Calu3 (cell line): ENCODE results near the gene CFAP68. TPM values are rescaled to one million over a fixed set of nuclear protein-coding genes. Genes with fewer than 3 reads are reported as not detected.

Experiments used
- BruUV-seq: library from RNA; stranded (reverse); fragments of 400-500 nt; replicated peaks from 2 replicates; lab custom pipeline; 2021; lab: Mats Ljungman, UMichigan
- CTCF ChIA-PET: fragments of 300-600 bp; sonication (Branson Sonifier 250); formaldehyde crosslinking; loops from one replicate; lab custom pipeline; 2022; ENCODE audit warnings: antibody characterized with exemption; lab: Charles Lee
- DNase-seq: peaks from one replicate; pipeline ENCODE4 v3.0.0; 2022
- H3K27ac Mint-ChIP-seq: one replicate; pipeline ENCODE4 v1.8.0; 2022; ENCODE audit warnings: mixed read lengths; ENCODE audit not compliant: unreplicated experiment
- H3K27me3 Mint-ChIP-seq: one replicate; pipeline ENCODE4 v1.8.0; 2022; ENCODE audit warnings: mixed read lengths; ENCODE audit not compliant: unreplicated experiment
- H3K36me3 Mint-ChIP-seq: one replicate; pipeline ENCODE4 v1.8.0; 2022; ENCODE audit warnings: mild to moderate bottlenecking, moderate library complexity, mixed read lengths; ENCODE audit not compliant: insufficient read depth, unreplicated experiment
- H3K4me1 Mint-ChIP-seq: one replicate; pipeline ENCODE4 v1.8.0; 2022; ENCODE audit warnings: mild to moderate bottlenecking, low read depth, mixed read lengths; ENCODE audit not compliant: unreplicated experiment
- H3K4me3 Mint-ChIP-seq: one replicate; pipeline ENCODE4 v1.8.0; 2022; ENCODE audit warnings: mild to moderate bottlenecking, low read depth, moderate library complexity, mixed read lengths; ENCODE audit not compliant: unreplicated experiment
- H3K9me3 Mint-ChIP-seq: one replicate; pipeline ENCODE4 v1.8.0; 2022; ENCODE audit warnings: low read depth, mixed read lengths; ENCODE audit not compliant: unreplicated experiment
- intact Hi-C: fragments of 100-400 bp; cut with micrococcal nuclease; formaldehyde crosslinking; loops from one replicate; pipeline ENCODE4 v1.10.0; 2022; ENCODE audit not compliant: unreplicated experiment
- total RNA-seq: library from RNA; stranded (reverse); gene quantifications from 2 replicates; pipeline ENCODE4 v1.2.3, GENCODE V29; 2022
- TF ChIP-seq, protein P1 (sequence below): fragments of 200-600 bp; IDR thresholded peaks from one replicate; pipeline ENCODE4 v1.8.0; 2022; ENCODE audit warnings: antibody characterized with exemption; ENCODE audit not compliant: unreplicated experiment

The CFAP68 gene
- total RNA-seq, 1 experiment from 2014 or later: 28.1 TPM

DNA sequence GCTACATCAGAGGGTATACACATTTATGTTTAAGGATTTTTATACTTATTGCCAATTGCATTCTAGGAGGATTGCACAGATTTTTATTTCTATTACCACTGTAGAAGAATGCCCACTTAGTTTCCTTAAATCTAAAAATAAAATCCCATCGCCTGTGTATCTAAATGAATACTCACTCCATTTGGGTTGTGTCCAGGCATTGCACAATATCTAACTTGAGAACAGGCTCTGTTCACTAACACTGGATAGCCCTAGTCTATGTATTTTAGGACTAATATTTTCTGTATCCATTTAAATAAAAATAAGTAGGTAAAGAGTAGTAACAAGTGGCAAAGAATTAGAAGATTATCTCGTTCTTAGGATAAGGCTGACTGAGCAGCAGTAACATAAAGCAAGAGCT is 43.5 kb downstream of the CFAP68 start:
- intact Hi-C loops: no loop called here
- CTCF ChIA-PET: no interaction called here
- no peaks in the 10 kb centered on the region for H3K27me3 Mint-ChIP-seq
- H3K4me1 Mint-ChIP-seq: peaks cover 23% of the 10 kb centered on the region
- H3K4me3 Mint-ChIP-seq: no peak overlapping the region
- TF ChIP-seq, protein P1, sequence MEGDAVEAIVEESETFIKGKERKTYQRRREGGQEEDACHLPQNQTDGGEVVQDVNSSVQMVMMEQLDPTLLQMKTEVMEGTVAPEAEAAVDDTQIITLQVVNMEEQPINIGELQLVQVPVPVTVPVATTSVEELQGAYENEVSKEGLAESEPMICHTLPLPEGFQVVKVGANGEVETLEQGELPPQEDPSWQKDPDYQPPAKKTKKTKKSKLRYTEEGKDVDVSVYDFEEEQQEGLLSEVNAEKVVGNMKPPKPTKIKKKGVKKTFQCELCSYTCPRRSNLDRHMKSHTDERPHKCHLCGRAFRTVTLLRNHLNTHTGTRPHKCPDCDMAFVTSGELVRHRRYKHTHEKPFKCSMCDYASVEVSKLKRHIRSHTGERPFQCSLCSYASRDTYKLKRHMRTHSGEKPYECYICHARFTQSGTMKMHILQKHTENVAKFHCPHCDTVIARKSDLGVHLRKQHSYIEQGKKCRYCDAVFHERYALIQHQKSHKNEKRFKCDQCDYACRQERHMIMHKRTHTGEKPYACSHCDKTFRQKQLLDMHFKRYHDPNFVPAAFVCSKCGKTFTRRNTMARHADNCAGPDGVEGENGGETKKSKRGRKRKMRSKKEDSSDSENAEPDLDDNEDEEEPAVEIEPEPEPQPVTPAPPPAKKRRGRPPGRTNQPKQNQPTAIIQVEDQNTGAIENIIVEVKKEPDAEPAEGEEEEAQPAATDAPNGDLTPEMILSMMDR: no peak
- H3K9me3 Mint-ChIP-seq: no peaks in the 10 kb centered on the region
- no TSS peak for BruUV-seq
- peaks cover 19% of the 10 kb centered on the region for H3K36me3 Mint-ChIP-seq
- no peak for DNase-seq
- peak overlapping the region; percentile 52 for H3K27ac Mint-ChIP-seq

DNA sequence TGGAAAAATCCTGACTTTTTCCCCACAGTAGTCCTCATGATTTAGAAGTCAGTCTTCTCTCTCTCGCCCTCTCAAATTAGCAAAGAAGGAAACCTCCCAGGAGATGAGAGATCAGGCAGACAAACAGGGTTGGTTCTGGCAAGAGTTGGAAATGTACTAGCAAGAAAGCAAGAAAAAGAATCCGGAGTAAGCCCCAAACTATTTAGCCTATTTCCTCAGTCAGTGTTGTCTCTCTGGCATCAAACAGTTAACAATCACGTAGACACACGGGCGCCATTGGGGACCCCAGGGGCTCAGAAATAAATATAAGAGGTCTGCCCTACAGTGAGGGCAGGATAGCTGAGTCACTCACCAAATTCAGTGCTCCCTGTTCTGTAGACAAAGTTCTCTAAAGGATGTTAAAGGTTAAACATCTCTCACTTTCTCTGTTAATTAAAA is 44.0 kb downstream of the CFAP68 start:
- Mint-ChIP-seq H3K4me1 (peaks cover 23% of the 10 kb centered on the region), H3K4me3 (no peak overlapping the region)

DNA sequence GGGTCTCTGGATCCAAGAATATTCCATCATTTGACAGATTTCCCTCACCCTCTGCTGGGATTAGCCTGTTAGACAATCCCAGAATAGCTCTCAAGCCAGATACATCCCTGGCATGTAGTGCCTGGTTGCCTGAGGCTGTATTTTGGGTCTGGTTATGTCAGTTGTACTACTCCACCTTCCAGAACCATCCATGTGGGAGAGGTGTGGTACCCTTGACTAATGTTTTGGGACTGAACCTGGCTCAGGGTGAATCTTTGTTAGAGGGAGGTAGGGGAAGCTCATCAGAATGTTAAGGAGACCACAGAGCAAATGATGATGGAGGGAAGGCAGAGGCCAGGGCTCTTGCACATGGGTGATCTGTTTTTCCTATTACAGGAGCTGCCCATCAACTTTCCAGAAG is 44.6 kb downstream of the CFAP68 start:
- intact Hi-C loops: no loop called here
- H3K4me3 Mint-ChIP-seq: no peak overlapping the region
- H3K27ac Mint-ChIP-seq: peak overlapping the region; percentile 52
- peaks cover 14% of the 10 kb centered on the region for H3K36me3 Mint-ChIP-seq
- H3K4me1 Mint-ChIP-seq: peaks cover 23% of the 10 kb centered on the region
- no peak for DNase-seq
- TF ChIP-seq, protein P1: no peak
- no peaks in the 10 kb centered on the region for H3K27me3 Mint-ChIP-seq
- BruUV-seq: no TSS peak
- H3K9me3 Mint-ChIP-seq: no peaks in the 10 kb centered on the region
- CTCF ChIA-PET: no interaction called here

More for the DNA sequence above, 44.0 kb downstream of the CFAP68 start:
- no TSS peak for BruUV-seq
- peak overlapping the region; percentile 52 for H3K27ac Mint-ChIP-seq
- peaks cover 19% of the 10 kb centered on the region for H3K36me3 Mint-ChIP-seq
- TF ChIP-seq, protein P1: no peak
- no peak for DNase-seq
- intact Hi-C loops: no loop called here
- CTCF ChIA-PET: no interaction called here
- no peaks in the 10 kb centered on the region for H3K9me3 Mint-ChIP-seq
- H3K27me3 Mint-ChIP-seq: no peaks in the 10 kb centered on the region

DNA sequence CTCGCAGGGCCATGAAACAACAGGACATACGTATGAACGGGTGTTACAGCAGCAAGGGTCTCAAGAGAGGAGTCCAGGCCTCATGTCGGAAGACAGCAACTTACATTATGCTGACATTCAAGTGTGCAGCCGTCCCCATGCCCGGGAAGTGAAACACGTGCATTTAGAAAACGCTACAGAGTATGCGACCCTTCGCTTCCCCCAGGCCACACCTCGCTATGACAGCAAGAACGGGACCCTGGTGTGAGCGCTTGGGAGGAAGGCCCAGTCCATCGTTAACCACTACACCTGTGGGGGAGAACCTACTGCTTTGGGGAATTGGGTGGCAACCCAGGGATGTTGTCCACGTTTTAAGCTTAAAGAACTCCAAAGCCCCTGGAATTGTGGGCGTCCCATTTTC is 46.6 kb downstream of the CFAP68 start:
- DNase-seq: no peak
- H3K36me3 Mint-ChIP-seq: peaks cover 12% of the 10 kb centered on the region
- H3K4me1 Mint-ChIP-seq: peaks cover 23% of the 10 kb centered on the region
- H3K27me3 Mint-ChIP-seq: no peaks in the 10 kb centered on the region
- H3K4me3 Mint-ChIP-seq: no peak overlapping the region
- TF ChIP-seq, protein P1: no peak
- CTCF ChIA-PET: interaction anchor here (0.9 kb wide), 1 partner anchor 321 kb away, joined by 3 read pairs; no protein-coding TSS in a partner anchor
- intact Hi-C loops: loop anchor here (2.0 kb wide), 1 partner anchor 57 kb away; no protein-coding TSS in a partner anchor
- no TSS peak for BruUV-seq
- no peak overlapping the region for H3K27ac Mint-ChIP-seq
- H3K9me3 Mint-ChIP-seq: no peaks in the 10 kb centered on the region
